Measurements from ENCODE around the gene GRM3. TPM values are rescaled to one million over a fixed set of nuclear protein-coding genes. Genes with fewer than 3 reads are reported as not detected.

Gene GRM3
- total RNA-seq, 1 donor from 2014 or later = not detected

DNA sequence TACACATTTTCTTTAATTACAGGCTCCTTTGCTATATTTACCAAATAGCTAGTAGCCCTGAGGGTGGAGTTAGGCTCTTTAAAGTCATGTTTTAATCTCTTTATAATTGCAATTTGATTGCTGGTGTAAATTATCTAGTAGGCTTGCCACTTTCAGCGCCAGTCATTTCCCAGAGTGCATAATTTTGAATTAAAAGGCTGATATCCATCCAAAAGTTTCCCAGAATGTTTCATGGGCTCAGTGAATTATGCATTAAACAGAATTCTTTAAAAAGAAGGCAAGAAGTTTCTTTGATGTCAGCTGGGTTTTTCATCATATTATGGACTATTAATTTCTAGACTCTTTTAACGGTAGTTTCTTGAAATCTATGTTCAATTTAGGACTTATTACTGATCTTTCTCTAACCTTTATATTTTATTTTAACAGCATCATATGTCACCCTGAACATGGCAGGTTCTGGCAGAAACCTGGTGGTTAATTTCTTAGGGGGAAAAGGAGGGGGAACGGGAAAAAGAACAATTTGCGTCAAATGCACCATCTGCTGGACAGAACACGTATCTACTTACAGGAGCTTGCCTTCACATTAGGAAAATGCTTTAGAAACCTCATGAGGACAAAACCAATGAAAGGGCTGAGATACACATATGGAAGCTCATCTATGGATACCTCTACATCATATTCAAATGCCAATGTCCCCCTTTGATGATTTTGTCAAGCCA, 171.1 kb downstream of the GRM3 start:
- TF ChIP-seq, protein P1, sequence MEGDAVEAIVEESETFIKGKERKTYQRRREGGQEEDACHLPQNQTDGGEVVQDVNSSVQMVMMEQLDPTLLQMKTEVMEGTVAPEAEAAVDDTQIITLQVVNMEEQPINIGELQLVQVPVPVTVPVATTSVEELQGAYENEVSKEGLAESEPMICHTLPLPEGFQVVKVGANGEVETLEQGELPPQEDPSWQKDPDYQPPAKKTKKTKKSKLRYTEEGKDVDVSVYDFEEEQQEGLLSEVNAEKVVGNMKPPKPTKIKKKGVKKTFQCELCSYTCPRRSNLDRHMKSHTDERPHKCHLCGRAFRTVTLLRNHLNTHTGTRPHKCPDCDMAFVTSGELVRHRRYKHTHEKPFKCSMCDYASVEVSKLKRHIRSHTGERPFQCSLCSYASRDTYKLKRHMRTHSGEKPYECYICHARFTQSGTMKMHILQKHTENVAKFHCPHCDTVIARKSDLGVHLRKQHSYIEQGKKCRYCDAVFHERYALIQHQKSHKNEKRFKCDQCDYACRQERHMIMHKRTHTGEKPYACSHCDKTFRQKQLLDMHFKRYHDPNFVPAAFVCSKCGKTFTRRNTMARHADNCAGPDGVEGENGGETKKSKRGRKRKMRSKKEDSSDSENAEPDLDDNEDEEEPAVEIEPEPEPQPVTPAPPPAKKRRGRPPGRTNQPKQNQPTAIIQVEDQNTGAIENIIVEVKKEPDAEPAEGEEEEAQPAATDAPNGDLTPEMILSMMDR (conservative IDR thresholded peaks at IDR 0.05; ENCODE audit: low read depth, low read length) = peak; percentile 59
- H3K4me3 ChIP-seq (ENCODE audit: low read depth, low read length) = no peak overlapping the region
- DNase-seq (ENCODE audit: low read depth) = no peak

DNA sequence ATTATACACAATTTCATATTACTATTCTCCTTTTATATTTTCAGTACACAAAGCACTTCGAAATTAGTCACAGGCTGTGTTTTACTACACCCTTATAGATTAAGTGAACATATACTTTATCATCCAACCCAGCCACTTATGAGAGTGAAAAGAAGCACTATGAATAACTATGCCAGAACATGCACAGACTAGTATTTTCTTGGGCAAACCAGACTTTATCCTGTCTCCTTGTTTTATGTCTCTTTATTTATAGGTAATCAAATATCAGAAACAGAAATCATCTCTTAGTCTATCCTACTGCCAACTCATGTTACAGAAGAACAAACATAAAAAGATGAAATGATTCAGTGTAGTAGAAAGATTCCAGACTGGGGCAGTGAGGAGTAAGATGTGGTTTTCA, 171.8 kb downstream of the GRM3 start:
- no peak overlapping the region for H3K4me3 ChIP-seq (ENCODE audit: low read depth, low read length)
- TF ChIP-seq, protein P1 (conservative IDR thresholded peaks at IDR 0.05; ENCODE audit: low read depth, low read length) = no peak
- DNase-seq (ENCODE audit: low read depth) = no peak

DNA sequence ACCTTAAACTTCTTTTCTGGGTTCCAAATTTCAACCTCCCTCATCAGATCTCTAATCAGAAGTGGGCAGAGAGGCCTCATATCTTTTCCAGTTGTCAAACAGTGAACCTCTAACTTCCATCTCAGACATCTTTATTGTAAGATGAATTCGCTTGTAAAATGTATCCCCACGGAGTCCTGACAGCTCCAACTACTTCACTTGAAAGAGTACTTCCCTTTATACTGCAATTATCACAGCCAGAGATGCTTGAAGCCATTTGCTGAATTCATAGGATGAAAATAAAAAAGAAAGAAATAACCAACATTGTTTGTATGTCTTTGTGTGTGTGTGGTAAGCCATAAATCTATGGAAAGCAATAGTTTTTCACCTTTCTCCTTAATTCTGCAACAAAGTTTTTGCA, 175.2 kb downstream of the GRM3 start:
- DNase-seq (ENCODE audit: low read depth) = no peak
- TF ChIP-seq, protein P1 (conservative IDR thresholded peaks at IDR 0.05; ENCODE audit: low read depth, low read length) = no peak

DNA sequence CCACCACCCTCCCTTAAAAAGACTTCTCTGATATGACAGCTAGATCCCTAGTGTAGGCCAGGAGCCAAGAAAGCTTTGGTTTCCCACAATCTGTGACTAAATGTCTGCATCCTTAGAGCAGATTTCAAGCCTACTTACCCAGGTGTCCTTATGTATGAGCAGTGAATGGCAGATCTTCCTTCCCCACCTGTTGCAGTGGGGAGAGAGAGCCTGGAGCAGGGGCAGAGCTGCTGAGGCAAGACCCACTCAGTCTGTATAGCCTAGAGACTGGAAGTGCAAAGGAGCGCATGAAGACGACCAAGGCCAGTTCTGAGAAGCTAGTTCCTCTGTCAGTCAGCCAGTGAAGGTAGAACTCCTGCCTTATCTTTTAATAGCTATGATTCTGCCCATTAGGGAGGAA, 180.1 kb downstream of the GRM3 start:
- TF ChIP-seq, protein P1 (conservative IDR thresholded peaks at IDR 0.05; ENCODE audit: low read depth, low read length) = no peak
- no peak for DNase-seq (ENCODE audit: low read depth)
- no peak overlapping the region for H3K4me3 ChIP-seq (ENCODE audit: low read depth, low read length)

More for the DNA sequence above, 175.2 kb downstream of the GRM3 start:
- H3K4me3 ChIP-seq (ENCODE audit: low read depth, low read length) = no peak overlapping the region

DNA sequence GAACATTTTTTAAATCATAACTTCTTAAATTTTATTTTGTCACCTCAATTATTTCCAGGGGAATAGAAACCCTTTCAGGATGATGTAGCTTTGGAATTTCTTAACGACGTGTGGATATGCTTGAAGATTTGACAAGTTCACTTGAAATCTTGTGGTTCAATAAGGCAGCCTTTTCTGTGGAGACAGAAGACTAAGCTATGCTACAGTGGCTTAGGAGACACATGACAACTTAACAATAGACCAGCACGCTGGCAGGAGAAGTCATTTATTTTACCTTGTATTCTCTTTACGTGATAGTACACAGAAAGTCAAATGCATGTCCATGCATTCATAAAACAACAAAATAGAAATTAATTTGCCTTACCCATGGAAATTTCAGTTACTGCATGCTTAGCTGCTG, 181.6 kb downstream of the GRM3 start:
- TF ChIP-seq, protein P1 (conservative IDR thresholded peaks at IDR 0.05; ENCODE audit: low read depth, low read length) = no peak
- DNase-seq (ENCODE audit: low read depth) = no peak
- no peak overlapping the region for H3K4me3 ChIP-seq (ENCODE audit: low read depth, low read length)

DNA sequence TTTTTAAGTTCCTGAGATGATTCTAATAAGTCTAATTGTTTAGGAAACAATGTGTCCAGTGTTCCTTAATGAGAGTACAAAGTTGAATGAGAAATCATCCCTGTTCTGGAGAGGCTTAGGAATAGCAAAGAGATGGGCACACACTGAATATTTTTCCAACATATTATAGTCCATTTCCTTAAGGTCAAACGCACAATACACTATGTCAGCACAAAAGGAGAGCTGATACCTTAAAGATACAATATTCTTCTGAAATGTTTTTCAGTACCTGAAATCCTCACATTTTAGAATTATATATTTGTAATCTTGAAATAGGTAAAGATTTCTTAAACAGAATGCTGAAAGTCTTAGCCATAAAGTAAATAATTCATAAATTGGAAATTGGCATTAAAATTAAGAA, 183.2 kb downstream of the GRM3 start:
- TF ChIP-seq, protein P1 (conservative IDR thresholded peaks at IDR 0.05; ENCODE audit: low read depth, low read length) = no peak
- no peak overlapping the region for H3K4me3 ChIP-seq (ENCODE audit: low read depth, low read length)
- DNase-seq (ENCODE audit: low read depth) = no peak

DNA sequence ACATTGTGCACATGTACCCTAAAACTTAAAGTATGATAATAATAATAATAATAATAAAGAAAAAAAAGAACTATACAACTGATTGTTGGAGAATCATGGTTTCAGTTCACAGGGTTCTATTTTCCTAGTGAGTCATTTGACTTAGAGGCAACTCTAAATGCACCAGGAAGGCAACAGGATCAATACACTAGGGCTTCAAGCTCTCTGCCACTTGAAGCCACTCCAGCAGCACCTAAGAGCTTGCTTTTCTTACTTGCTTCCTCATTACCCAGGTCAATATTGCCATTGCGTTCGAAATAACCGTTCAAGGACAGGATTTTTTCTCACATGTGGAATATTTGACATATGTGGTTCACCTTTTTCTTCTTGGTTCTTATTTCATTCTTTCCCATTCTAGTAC, 189.7 kb downstream of the GRM3 start:
- no peak for DNase-seq (ENCODE audit: low read depth)
- no peak overlapping the region for H3K4me3 ChIP-seq (ENCODE audit: low read depth, low read length)
- TF ChIP-seq, protein P1 (conservative IDR thresholded peaks at IDR 0.05; ENCODE audit: low read depth, low read length) = no peak

Data from epithelial cell of proximal tubule (primary cell).